ENCODE results near the gene GRM2. TPM values are rescaled to one million over a fixed set of nuclear protein-coding genes. Genes with fewer than 3 reads are reported as not detected.
A peak's percentile ranks its signal among the peaks of the same experiment; 100 is the strongest.

Gene GRM2
- total RNA-seq, 5 donors from 2014 or later (not counting 1 experiment from before 2014, with no cell fraction given) = 1.5 to 6.9 (median 2.2) TPM

DNA sequence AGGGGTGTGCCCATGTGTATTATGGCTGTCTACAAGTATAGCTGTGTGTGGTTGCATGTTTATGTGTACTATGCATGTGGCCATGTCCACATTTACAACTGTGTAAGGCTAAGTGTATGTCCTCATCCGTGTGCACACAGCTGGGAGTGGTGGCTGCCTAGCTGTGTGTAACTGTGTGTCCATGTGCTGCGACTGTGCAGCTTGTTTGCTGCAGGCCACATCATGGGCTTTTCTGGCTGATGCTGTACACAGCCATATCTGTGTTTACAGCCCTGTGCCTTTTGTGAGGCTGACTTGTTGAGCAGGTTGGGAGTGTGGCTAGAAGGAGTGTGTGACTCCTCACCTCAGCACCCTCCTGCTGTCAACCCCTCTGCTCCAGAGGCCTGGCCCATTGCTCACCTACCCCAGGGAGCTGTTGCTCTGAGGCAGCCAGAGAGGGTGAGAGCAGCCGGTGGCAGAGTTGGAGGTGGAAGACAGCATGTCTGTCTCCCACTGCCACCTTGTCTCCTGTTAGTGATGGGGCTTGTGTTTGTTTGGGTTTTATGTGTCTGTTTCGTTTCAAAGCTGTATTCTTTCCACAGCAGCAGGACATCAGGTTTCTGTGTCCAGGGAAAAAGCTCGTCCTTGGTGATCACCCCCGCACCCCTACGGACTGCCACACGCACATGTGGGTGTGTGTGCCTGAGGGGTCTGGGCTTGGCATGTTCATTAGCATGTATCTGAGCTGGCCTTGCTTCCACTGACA is 1.4 kb upstream of the GRM2 start:
- ChIA-PET POLR2A (no interaction called here), CTCF (interaction anchor here in 1 of 2 donors (1.0 kb wide), 1 partner anchor 24 kb away, joined by 3 read pairs; no protein-coding TSS in a partner anchor)
- H3K27me3 Mint-ChIP-seq = no peaks in the 10 kb centered on the region
- DNase-seq (no peak), ATAC-seq (replicated peaks in 1 of 4) (no peak)
- peaks cover 23 to 30% (median 26%) of the 10 kb centered on the region in 3 donors for H3K4me1 Mint-ChIP-seq
- H3K4me3 ChIP-seq (ENCODE audit: control insufficient read depth in 1 of 2, extremely low read depth in 1 of 2, low read length in 1 of 2) = no peak overlapping the region
- H3K27ac ChIP-seq (ENCODE audit: low read length) = no peak overlapping the region
- H3K4me3 Mint-ChIP-seq = no peak overlapping the region
- no peaks in the 10 kb centered on the region for H3K27me3 ChIP-seq (replicated peaks in 1 of 2; ENCODE audit: control insufficient read depth in 2 of 2, extremely low read depth in 1 of 2, insufficient read depth in 2 of 2, low read length in 1 of 2)
- H3K27ac Mint-ChIP-seq = no peak overlapping the region
- no peaks in the 10 kb centered on the region for H3K9me3 ChIP-seq
- H3K9me3 Mint-ChIP-seq = no peaks in the 10 kb centered on the region
- peaks cover 18% of the 10 kb centered on the region for H3K36me3 Mint-ChIP-seq
- H3K4me1 ChIP-seq (ENCODE audit: control insufficient read depth in 1 of 2, extremely low read depth in 1 of 2, insufficient read depth in 2 of 2, low read length in 2 of 2) = peaks cover 4 to 11% of the 10 kb centered on the region in 2 experiments
- H3K36me3 ChIP-seq (ENCODE audit: control insufficient read depth in 2 of 2, extremely low read depth in 1 of 2, insufficient read depth in 1 of 2, low read length in 1 of 2) = peaks cover 10 to 48% of the 10 kb centered on the region in 2 donors
- WGBS (ENCODE audit: insufficient coverage) = 95% methylated on average over 7 of the region's 8 CpGs

DNA sequence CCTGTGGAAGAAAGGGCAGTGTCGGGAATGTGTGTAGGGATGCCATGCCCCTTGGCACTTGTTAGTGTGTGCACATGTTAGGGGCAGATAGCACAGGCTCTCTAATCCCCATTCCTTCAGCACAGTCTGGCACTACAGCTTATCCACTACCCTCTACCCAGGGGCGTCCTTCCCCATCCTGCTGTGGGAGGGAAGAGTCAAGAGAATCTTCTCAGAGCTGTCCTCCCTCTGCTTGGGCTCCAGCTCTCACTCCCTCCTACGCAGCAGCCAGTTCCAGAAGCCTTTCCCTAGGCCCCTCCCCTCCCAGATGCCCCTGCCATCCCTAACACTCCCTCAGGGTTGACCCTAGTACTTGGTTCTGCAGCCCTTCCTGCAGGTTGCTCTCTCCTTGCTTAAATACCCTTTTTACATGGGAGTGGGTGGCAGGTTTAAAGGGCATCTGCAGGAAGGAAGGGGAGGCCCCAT is 815 bp upstream of the GRM2 start:
- Histone ChIP-seq H3K9me3 (no peaks in the 10 kb centered on the region), H3K4me3 (ENCODE audit: control insufficient read depth in 1 of 2, extremely low read depth in 1 of 2, low read length in 1 of 2) (no peak overlapping the region), H3K27ac (ENCODE audit: low read length) (no peak overlapping the region), H3K27me3 (replicated peaks in 1 of 2; ENCODE audit: control insufficient read depth in 2 of 2, extremely low read depth in 1 of 2, insufficient read depth in 2 of 2, low read length in 1 of 2) (no peaks in the 10 kb centered on the region), H3K4me1 (ENCODE audit: control insufficient read depth in 1 of 2, extremely low read depth in 1 of 2, insufficient read depth in 2 of 2, low read length in 2 of 2) (peaks cover 4 to 11% of the 10 kb centered on the region in 2 experiments), H3K36me3 (ENCODE audit: control insufficient read depth in 2 of 2, extremely low read depth in 1 of 2, insufficient read depth in 1 of 2, low read length in 1 of 2) (peaks cover 10 to 43% of the 10 kb centered on the region in 2 donors)
- ChIA-PET CTCF (interaction anchor here in 1 of 2 donors (1.0 kb wide), 1 partner anchor 24 kb away, joined by 3 read pairs; no protein-coding TSS in a partner anchor), POLR2A (no interaction called here)
- H3K9me3 Mint-ChIP-seq = no peaks in the 10 kb centered on the region
- peaks cover 23 to 30% (median 26%) of the 10 kb centered on the region in 3 donors for H3K4me1 Mint-ChIP-seq
- H3K27ac Mint-ChIP-seq = no peak overlapping the region
- DNase-seq = no peak
- H3K4me3 Mint-ChIP-seq = no peak overlapping the region
- H3K36me3 Mint-ChIP-seq = peaks cover 15% of the 10 kb centered on the region
- H3K27me3 Mint-ChIP-seq = no peaks in the 10 kb centered on the region
- ATAC-seq (replicated peaks in 1 of 4) = no peak
- 100% methylated on average over 1 of the region's 3 CpGs for WGBS (ENCODE audit: insufficient coverage)

DNA sequence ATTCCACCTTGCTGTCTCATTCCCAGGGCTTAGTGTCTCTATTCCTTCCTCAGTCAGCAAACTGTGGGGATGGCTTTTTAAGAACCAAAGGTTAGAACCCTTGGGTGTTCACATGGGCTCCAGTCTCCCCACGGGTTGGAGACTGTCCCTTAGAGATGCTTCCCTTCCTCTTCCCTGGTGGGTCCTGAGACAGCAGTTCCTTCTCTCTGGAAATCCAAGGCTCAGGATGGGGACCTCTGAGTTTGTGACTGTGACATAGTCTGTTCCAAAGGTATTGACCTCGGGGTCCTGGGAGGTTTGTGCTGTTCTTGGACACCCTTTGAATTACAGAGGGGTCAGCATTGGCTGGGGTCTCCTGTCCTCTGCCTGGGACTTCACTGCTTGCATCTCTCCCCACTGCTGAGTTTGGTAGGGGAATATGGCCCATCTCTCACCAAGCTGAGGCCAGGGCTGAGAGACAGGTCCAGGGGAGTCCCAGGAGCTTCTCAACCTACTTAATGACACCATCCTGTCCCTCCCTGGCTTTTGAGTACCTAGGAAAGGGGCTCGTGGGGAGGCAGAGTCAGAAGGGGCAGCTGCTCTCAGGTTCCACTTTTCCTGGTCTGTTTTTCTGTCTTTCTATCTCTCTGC is 1.5 kb downstream of the GRM2 start:
- peaks cover 26 to 35% (median 26%) of the 10 kb centered on the region in 3 donors for H3K4me1 Mint-ChIP-seq
- WGBS (ENCODE audit: insufficient coverage) = 90% methylated on average over 3 of the region's 3 CpGs

DNA sequence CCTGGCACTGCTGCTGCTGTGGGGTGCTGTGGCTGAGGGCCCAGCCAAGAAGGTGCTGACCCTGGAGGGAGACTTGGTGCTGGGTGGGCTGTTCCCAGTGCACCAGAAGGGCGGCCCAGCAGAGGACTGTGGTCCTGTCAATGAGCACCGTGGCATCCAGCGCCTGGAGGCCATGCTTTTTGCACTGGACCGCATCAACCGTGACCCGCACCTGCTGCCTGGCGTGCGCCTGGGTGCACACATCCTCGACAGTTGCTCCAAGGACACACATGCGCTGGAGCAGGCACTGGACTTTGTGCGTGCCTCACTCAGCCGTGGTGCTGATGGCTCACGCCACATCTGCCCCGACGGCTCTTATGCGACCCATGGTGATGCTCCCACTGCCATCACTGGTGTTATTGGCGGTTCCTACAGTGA is 2.1 kb downstream of the GRM2 start:
- H3K9me3 Mint-ChIP-seq = no peaks in the 10 kb centered on the region
- CTCF ChIA-PET = no interaction called here
- DNase-seq (peak in 3 of 35 experiments; percentile 1 to 8 (median 5)), ATAC-seq (replicated peaks in 1 of 4) (no peak)
- no peak overlapping the region for H3K4me3 Mint-ChIP-seq
- peak overlapping the region in 1 of 2 donors; percentile 60 for H3K27ac Mint-ChIP-seq
- no peak overlapping the region for H3K4me3 ChIP-seq (ENCODE audit: control insufficient read depth in 1 of 2, extremely low read depth in 1 of 2, low read length in 1 of 2)
- peaks cover 7 to 16% of the 10 kb centered on the region in 2 donors for H3K36me3 ChIP-seq (ENCODE audit: control insufficient read depth in 2 of 2, extremely low read depth in 1 of 2, insufficient read depth in 1 of 2, low read length in 1 of 2)
- 95% methylated on average over 15 of the region's 17 CpGs for WGBS (ENCODE audit: insufficient coverage)
- peaks cover 18% of the 10 kb centered on the region for H3K36me3 Mint-ChIP-seq
- peaks cover 26 to 35% (median 26%) of the 10 kb centered on the region in 3 donors for H3K4me1 Mint-ChIP-seq
- peaks cover 4 to 11% of the 10 kb centered on the region in 2 experiments for H3K4me1 ChIP-seq (ENCODE audit: control insufficient read depth in 1 of 2, extremely low read depth in 1 of 2, insufficient read depth in 2 of 2, low read length in 2 of 2)
- H3K27me3 Mint-ChIP-seq = no peaks in the 10 kb centered on the region
- no peak overlapping the region for H3K27ac ChIP-seq (ENCODE audit: low read length)
- no peaks in the 10 kb centered on the region for H3K9me3 ChIP-seq
- no peaks in the 10 kb centered on the region for H3K27me3 ChIP-seq (replicated peaks in 1 of 2; ENCODE audit: control insufficient read depth in 2 of 2, extremely low read depth in 1 of 2, insufficient read depth in 2 of 2, low read length in 1 of 2)
- POLR2A ChIA-PET = no interaction called here

More for the DNA sequence above, 1.5 kb downstream of the GRM2 start:
- no peaks in the 10 kb centered on the region for H3K27me3 ChIP-seq (replicated peaks in 1 of 2; ENCODE audit: control insufficient read depth in 2 of 2, extremely low read depth in 1 of 2, insufficient read depth in 2 of 2, low read length in 1 of 2)
- peaks cover 7 to 22% of the 10 kb centered on the region in 2 donors for H3K36me3 ChIP-seq (ENCODE audit: control insufficient read depth in 2 of 2, extremely low read depth in 1 of 2, insufficient read depth in 1 of 2, low read length in 1 of 2)
- POLR2A ChIA-PET = no interaction called here
- CTCF ChIA-PET = no interaction called here
- H3K36me3 Mint-ChIP-seq = peaks cover 13% of the 10 kb centered on the region
- DNase-seq (peak in 2 of 35 experiments; percentile 7 to 20), ATAC-seq (replicated peaks in 1 of 4) (no peak)
- peak overlapping the region in 1 of 2 donors; percentile 60 for H3K27ac Mint-ChIP-seq
- H3K4me3 Mint-ChIP-seq = no peak overlapping the region
- H3K27me3 Mint-ChIP-seq = no peaks in the 10 kb centered on the region
- no peak overlapping the region for H3K27ac ChIP-seq (ENCODE audit: low read length)
- H3K4me1 ChIP-seq (ENCODE audit: control insufficient read depth in 1 of 2, extremely low read depth in 1 of 2, insufficient read depth in 2 of 2, low read length in 2 of 2) = peaks cover 4 to 11% of the 10 kb centered on the region in 2 experiments
- H3K9me3 Mint-ChIP-seq = no peaks in the 10 kb centered on the region
- H3K4me3 ChIP-seq (ENCODE audit: control insufficient read depth in 1 of 2, extremely low read depth in 1 of 2, low read length in 1 of 2) = no peak overlapping the region
- H3K9me3 ChIP-seq = no peaks in the 10 kb centered on the region

DNA sequence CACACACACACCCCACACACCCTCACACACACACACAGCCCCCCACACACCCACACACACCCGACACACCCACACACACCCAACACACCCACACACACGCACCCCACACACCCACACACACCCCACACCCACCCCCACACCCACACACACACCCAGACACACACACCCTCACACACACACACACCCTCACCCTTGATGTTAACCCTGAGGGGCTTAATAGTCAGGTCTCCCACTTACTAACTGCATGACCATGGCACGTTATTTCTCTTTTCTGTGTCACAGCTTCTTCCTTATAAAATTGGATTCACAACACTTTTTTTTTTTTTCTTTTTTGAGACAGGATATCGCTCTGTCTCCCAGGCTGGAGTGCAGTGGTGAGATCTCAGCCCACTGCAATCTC is 2.8 kb downstream of the GRM2 start:
- 90% methylated on average over 2 of the region's 4 CpGs for WGBS (ENCODE audit: insufficient coverage)
- DNase-seq (no peak), ATAC-seq (replicated peaks in 1 of 4) (no peak)
- Mint-ChIP-seq H3K4me1 (peaks cover 22 to 30% (median 26%) of the 10 kb centered on the region in 3 donors), H3K9me3 (no peaks in the 10 kb centered on the region), H3K36me3 (peaks cover 15% of the 10 kb centered on the region), H3K27me3 (no peaks in the 10 kb centered on the region), H3K27ac (peak overlapping the region; percentile 65 to 72), H3K4me3 (peak overlapping the region in 1 of 3 donors; percentile 22)
- CTCF ChIA-PET = no interaction called here
- peaks cover 4 to 12% of the 10 kb centered on the region in 2 donors for H3K36me3 ChIP-seq (ENCODE audit: control insufficient read depth in 2 of 2, extremely low read depth in 1 of 2, insufficient read depth in 1 of 2, low read length in 1 of 2)
- POLR2A ChIA-PET = no interaction called here
- no peak overlapping the region for H3K4me3 ChIP-seq (ENCODE audit: control insufficient read depth in 1 of 2, extremely low read depth in 1 of 2, low read length in 1 of 2)
- no peaks in the 10 kb centered on the region for H3K27me3 ChIP-seq (replicated peaks in 1 of 2; ENCODE audit: control insufficient read depth in 2 of 2, extremely low read depth in 1 of 2, insufficient read depth in 2 of 2, low read length in 1 of 2)
- no peaks in the 10 kb centered on the region for H3K9me3 ChIP-seq
- H3K27ac ChIP-seq (ENCODE audit: low read length) = no peak overlapping the region
- peaks cover 4 to 11% of the 10 kb centered on the region in 2 experiments for H3K4me1 ChIP-seq (ENCODE audit: control insufficient read depth in 1 of 2, extremely low read depth in 1 of 2, insufficient read depth in 2 of 2, low read length in 2 of 2)

DNA sequence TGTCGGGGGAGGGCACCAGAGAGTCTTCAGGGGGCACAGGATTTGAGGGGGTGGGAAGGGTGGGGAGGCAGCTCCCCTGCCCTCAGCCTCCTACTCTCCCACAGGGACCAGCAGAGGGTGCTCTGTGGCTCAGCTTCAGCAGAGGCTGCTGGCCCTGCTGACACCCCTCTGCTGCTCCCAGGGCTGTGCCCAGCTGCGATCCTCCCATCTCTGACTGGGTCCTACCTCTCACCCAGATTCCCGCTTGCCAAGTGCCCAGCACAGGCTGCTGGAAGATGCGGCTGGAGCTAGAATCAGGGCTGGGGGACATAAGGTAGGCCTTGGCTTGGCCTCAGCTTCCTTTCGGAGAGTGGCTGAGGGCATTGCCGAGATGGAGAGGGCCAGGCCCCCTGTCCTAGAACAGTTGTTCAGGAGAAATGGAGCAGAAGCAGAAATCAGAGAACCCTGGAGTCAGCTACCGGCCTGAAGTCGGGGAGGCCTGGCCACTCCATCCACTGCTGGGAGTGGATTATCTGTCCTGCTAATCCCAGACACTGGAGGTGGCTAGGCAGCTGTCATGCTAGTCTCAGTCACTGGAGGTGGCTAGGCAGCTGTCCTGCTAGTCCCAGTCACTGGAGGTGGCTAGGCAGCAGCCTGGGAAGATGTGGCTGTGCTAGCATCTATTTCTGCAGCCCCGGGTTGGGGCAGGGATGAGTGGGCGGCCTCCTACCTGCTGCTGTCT is 3.9 kb downstream of the GRM2 start:
- Mint-ChIP-seq H3K27me3 (no peaks in the 10 kb centered on the region), H3K4me3 (no peak overlapping the region), H3K9me3 (no peaks in the 10 kb centered on the region), H3K4me1 (peaks cover 17 to 30% (median 24%) of the 10 kb centered on the region in 3 donors), H3K27ac (no peak overlapping the region), H3K36me3 (peaks cover 12% of the 10 kb centered on the region)
- 92% methylated on average over 8 of the region's 10 CpGs for WGBS (ENCODE audit: insufficient coverage)
- Histone ChIP-seq H3K4me1 (ENCODE audit: control insufficient read depth in 1 of 2, extremely low read depth in 1 of 2, insufficient read depth in 2 of 2, low read length in 2 of 2) (peaks cover 4 to 9% of the 10 kb centered on the region in 2 experiments), H3K9me3 (no peaks in the 10 kb centered on the region), H3K36me3 (ENCODE audit: control insufficient read depth in 2 of 2, extremely low read depth in 1 of 2, insufficient read depth in 1 of 2, low read length in 1 of 2) (peaks cover 0 to 1% of the 10 kb centered on the region in 2 donors), H3K4me3 (ENCODE audit: control insufficient read depth in 1 of 2, extremely low read depth in 1 of 2, low read length in 1 of 2) (no peak overlapping the region), H3K27ac (ENCODE audit: low read length) (no peak overlapping the region), H3K27me3 (replicated peaks in 1 of 2; ENCODE audit: control insufficient read depth in 2 of 2, extremely low read depth in 1 of 2, insufficient read depth in 2 of 2, low read length in 1 of 2) (no peaks in the 10 kb centered on the region)
- ATAC-seq (replicated peaks in 1 of 4) (no peak), DNase-seq (peak in 3 of 35 experiments; percentile 4 to 10 (median 8))
- ChIA-PET POLR2A (no interaction called here), CTCF (interaction anchor here in 1 of 2 donors (0.6 kb wide), 1 partner anchor 408 kb away, joined by 4 read pairs; no protein-coding TSS in a partner anchor)

Data from T-cell (primary cell).